Stimulated activated CD8-positive, alpha-beta memory T cell treated with anti-CD3 and anti-CD28 coated beads, Interleukin-4, amount 100 ng/mL, for 24 hours (primary cell): ENCODE results near the gene LSM3.

Experiments
- DNase-seq: peaks from one replicate; pipeline ENCODE4 v3.0.0-alpha.2; 2020; ENCODE audit warnings: low read depth

The LSM3 gene

DNA sequence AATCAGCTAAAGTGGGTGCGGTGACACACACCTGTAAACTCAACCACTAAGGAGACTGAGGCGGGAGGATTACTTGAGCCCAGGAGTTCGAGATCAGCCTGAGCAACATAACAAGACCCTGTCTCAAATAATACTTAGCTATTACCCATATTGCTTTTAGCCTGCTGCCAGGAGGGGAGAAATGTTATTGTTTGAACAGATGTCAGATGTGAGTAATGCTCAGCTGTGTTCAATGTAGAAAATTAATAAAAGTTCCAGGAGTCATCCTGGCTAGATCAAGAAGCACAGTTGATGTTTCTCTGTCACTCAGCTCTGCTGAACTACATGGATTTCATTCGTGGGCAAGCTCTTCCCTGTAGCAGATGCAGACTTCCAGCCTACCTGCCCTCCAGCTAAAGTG lies 22.2 kb downstream of the LSM3 start:
- DNase-seq, result no peak

GRCh38 chr3:14201940-14202684 lies 23.5 kb downstream of the LSM3 start:
- no peak for DNase-seq

GRCh38 chr3:14202874-14203520 lies 24.4 kb downstream of the LSM3 start:
- no peak for DNase-seq

DNA sequence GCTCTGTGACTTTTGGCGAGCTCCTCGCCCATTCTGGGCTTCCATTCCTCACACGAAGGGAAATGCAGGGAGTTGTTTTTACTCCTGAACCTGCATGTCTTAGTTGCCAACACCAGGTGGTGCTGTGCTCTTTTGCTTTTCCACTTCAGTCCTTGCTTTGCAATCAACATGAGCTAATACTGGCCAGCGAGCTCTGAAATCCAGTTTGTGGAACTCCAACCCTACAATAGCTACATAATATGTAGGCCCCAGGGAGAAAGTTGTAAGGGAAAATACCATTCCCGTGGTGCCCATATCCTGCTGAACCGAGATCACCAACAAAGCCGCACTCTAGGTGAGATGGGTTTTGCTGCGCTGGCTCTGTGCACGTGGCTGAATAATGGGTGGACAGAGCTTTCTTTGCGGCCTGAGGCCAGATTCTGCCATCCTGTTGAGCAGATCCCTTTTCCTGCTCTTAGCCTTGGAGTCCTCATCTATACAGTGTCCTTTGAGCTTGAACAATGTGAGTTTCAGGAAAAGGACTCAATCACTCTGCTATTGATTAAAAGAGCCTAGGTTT lies 25.0 kb downstream of the LSM3 start:
- DNase-seq, result no peak

- no peak for DNase-seq
Observed at GRCh38 chr3:14204515-14205284, 26.1 kb downstream of the LSM3 start.

DNA sequence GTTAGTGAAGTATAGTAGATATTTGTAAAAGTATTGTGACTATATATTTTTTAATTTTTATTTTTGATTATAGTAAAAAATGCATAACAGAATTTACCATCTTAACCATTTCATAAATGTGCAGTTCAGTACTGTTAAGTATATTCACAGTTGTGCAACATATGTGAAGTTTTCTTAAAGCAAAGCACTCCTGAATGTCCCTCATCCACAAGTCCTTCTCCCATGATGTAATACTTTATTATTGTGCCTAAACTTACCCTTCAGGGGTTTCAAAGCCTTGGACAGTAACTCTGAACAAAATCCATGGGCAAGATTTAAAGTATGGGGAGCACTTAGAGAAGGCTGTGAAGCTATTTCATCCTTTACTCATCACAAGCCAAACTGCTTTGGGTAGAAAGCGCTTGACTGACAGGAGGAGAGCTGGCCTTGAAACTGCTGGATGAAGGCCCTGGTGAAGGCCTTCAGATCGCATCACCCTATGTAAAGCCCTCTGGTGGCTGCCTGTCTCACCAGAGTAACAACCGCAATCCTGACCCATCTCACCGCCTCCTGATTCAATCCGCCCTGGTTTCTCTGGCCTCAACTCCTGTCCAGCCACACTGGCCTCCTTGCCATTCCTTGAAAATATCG lies 28.0 kb downstream of the LSM3 start:
- no peak for DNase-seq

GRCh38 chr3:14208168-14208567 lies 29.6 kb downstream of the LSM3 start:
- no peak for DNase-seq

- DNase-seq, result no peak
Observed at GRCh38 chr3:14208977-14209394, 30.4 kb downstream of the LSM3 start.

GRCh38 chr3:14209581-14210289 lies 31.1 kb downstream of the LSM3 start:
- DNase-seq, result no peak

GRCh38 chr3:14210290-14210688 lies 31.7 kb downstream of the LSM3 start:
- DNase-seq, result no peak

GRCh38 chr3:14210843-14211594 lies 32.4 kb downstream of the LSM3 start:
- no peak for DNase-seq

DNA sequence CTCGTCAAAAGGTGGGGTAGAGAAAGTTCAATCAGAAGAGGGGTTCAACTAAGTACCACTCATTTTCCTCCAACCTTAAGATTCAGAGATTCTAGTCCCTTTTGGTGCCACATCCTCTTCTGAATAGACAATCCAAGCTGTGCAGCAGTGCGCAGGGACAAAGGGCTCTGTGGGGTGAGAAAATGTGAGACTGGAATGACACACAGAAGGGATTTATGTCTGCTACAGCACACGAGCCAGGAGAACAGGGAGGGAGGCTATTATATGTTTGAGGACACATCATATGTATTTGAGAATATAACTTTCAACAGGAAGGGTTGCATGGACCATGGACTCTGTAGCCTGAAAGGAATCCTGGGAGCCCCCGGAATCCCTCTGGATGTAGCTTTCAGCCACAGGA lies 33.0 kb downstream of the LSM3 start:
- no peak for DNase-seq

- DNase-seq, result no peak
Observed at GRCh38 chr3:14212032-14212431, 33.4 kb downstream of the LSM3 start.

GRCh38 chr3:14213066-14213774 lies 34.6 kb downstream of the LSM3 start:
- DNase-seq, result no peak

- no peak for DNase-seq
Observed at GRCh38 chr3:14214764-14215163, 36.1 kb downstream of the LSM3 start.

DNA sequence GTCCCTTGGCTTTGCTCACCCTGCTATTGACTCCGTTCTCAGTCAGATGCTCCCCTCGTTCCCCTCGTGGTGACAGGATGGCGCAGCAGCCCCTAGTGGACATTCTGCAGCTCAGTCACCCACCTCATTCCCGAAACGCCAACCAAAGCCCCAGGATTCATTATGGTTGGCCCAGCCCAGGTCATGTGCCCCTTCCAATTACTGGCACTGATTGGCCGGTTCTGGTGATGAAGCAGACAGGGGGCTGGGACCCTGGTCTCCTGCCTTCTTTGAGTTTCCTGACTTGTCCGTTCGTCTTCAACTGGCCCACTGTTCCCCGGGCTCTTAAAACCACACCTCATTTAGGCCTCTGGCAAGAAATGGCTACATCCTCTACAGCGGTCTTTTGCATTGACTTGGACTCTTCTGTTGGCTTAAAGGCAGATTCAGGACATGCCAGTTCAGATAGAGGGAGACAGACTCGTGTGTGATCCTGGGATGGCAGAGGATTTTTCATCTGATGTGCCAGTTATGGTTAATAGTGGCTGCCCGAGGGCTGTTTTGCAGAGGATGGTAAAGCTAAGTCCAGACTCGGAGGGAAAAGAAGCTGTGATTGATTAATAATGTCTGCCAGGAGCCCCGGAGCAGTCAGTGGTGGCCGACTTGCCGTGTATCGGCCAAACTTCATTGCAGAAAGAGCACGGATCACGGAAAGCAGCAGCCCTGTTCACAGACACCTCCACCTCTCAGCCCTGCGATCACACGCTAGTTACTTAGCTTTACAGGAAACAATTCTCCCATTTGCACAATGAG lies 37.8 kb downstream of the LSM3 start:
- DNase-seq, result peak; percentile 43

- DNase-seq, result no peak
Observed at GRCh38 chr3:14218355-14218754, 39.7 kb downstream of the LSM3 start.

DNA sequence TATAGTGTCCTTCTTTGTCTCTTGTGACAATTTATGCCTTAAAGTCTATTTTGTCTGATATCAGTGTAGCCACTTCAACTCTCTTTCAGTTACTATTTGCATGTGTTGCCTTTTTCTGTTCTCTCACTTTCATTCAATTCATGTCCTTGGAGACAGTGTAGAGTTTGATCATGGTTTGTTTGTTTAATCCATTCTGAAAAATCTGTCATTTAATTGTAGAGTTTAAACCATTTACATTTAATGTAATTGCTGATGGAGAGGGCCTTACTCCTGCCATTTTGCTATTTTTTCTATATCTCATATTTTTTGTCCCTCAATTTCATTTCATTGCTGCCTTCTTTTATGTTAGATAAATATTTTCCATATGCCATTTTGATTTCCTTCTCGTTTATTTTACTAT lies 42.3 kb downstream of the LSM3 start:
- DNase-seq, result no peak

DNA sequence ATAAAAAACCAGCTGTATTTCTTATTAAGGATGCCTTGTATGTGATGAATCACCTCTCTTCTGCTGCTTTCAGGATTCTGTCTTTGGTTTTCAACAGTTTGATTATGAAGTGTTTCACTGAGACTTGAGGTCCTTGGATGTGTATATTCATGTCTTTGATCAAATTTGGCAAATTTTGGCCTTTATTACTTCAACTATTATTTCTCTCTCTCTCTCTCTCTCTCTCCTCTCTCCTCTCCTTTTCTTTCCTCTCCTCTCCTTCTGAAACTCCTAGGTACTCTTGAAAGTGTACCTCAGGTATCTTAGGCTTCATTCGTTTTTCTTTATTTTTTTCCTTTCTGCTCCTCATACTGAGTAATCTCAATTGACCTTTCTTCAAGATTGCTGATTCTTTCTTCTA lies 43.3 kb downstream of the LSM3 start:
- DNase-seq, result no peak
